ENCODE data around the gene GSTT4.

The GSTT4 gene

GRCh38 chr22:24039046-24039445, 33.8 kb upstream of the GSTT4 start:
- Histone ChIP-seq H3K9ac (ENCODE audit: low read length in 2 of 2) (no peak overlapping the region), H3K27ac (ENCODE audit: low read length) (no peak overlapping the region), H3K4me1 (ENCODE audit: control insufficient read depth, insufficient read depth, low read length) (no peaks in the 10 kb centered on the region), H3K27me3 (ENCODE audit: control insufficient read depth in 1 of 2, insufficient read depth in 2 of 2, low read length in 2 of 2) (no peaks in the 10 kb centered on the region), H3K9me3 (ENCODE audit: control insufficient read depth in 2 of 2, low read length in 2 of 2) (no peaks in the 10 kb centered on the region), H3K4me3 (ENCODE audit: low read length in 2 of 2) (no peak overlapping the region), H3K36me3 (ENCODE audit: control insufficient read depth in 2 of 2, insufficient read depth in 2 of 2, low read length in 2 of 2) (peaks cover 39 to 47% of the 10 kb centered on the region in 2 donors)

- H3K9me3 ChIP-seq (ENCODE audit: control insufficient read depth in 2 of 2, low read length in 2 of 2): no peaks in the 10 kb centered on the region
- H3K4me3 ChIP-seq (ENCODE audit: low read length in 2 of 2): no peak overlapping the region
- H3K27ac ChIP-seq (ENCODE audit: low read length): no peak overlapping the region
- no peaks in the 10 kb centered on the region for H3K27me3 ChIP-seq (ENCODE audit: control insufficient read depth in 1 of 2, insufficient read depth in 2 of 2, low read length in 2 of 2)
- H3K36me3 ChIP-seq (ENCODE audit: control insufficient read depth in 2 of 2, insufficient read depth in 2 of 2, low read length in 2 of 2): peaks cover 39 to 47% of the 10 kb centered on the region in 2 donors
- no peaks in the 10 kb centered on the region for H3K4me1 ChIP-seq (ENCODE audit: control insufficient read depth, insufficient read depth, low read length)
- H3K9ac ChIP-seq (ENCODE audit: low read length in 2 of 2): no peak overlapping the region
Observed at GRCh38 chr22:24037851-24038765, 32.9 kb upstream of the GSTT4 start.

- peaks cover 5% of the 10 kb centered on the region for H3K4me1 ChIP-seq (ENCODE audit: control insufficient read depth, insufficient read depth, low read length)
- H3K27me3 ChIP-seq (ENCODE audit: control insufficient read depth in 1 of 2, insufficient read depth in 2 of 2, low read length in 2 of 2): no peaks in the 10 kb centered on the region
- H3K9ac ChIP-seq (ENCODE audit: low read length in 2 of 2): no peak overlapping the region
- H3K4me3 ChIP-seq (ENCODE audit: low read length in 2 of 2): no peak overlapping the region
- no peaks in the 10 kb centered on the region for H3K9me3 ChIP-seq (ENCODE audit: control insufficient read depth in 2 of 2, low read length in 2 of 2)
- H3K27ac ChIP-seq (ENCODE audit: low read length): no peak overlapping the region
- H3K36me3 ChIP-seq (ENCODE audit: control insufficient read depth in 2 of 2, insufficient read depth in 2 of 2, low read length in 2 of 2): peaks cover 27 to 34% of the 10 kb centered on the region in 2 donors
Observed at GRCh38 chr22:24035296-24035695, 30.0 kb upstream of the GSTT4 start.

- H3K4me1 ChIP-seq (ENCODE audit: control insufficient read depth, insufficient read depth, low read length): peaks cover 5% of the 10 kb centered on the region
- no peaks in the 10 kb centered on the region for H3K27me3 ChIP-seq (ENCODE audit: control insufficient read depth in 1 of 2, insufficient read depth in 2 of 2, low read length in 2 of 2)
- H3K4me3 ChIP-seq (ENCODE audit: low read length in 2 of 2): no peak overlapping the region
- no peak overlapping the region for H3K27ac ChIP-seq (ENCODE audit: low read length)
- no peaks in the 10 kb centered on the region for H3K9me3 ChIP-seq (ENCODE audit: control insufficient read depth in 2 of 2, low read length in 2 of 2)
- H3K9ac ChIP-seq (ENCODE audit: low read length in 2 of 2): no peak overlapping the region
- peaks cover 13 to 23% of the 10 kb centered on the region in 2 donors for H3K36me3 ChIP-seq (ENCODE audit: control insufficient read depth in 2 of 2, insufficient read depth in 2 of 2, low read length in 2 of 2)
Observed at GRCh38 chr22:24033731-24034130, 28.5 kb upstream of the GSTT4 start.

- peaks cover 0 to 6% of the 10 kb centered on the region in 2 donors for H3K36me3 ChIP-seq (ENCODE audit: control insufficient read depth in 2 of 2, insufficient read depth in 2 of 2, low read length in 2 of 2)
- no peak overlapping the region for H3K9ac ChIP-seq (ENCODE audit: low read length in 2 of 2)
- H3K27me3 ChIP-seq (ENCODE audit: control insufficient read depth in 1 of 2, insufficient read depth in 2 of 2, low read length in 2 of 2): no peaks in the 10 kb centered on the region
- no peaks in the 10 kb centered on the region for H3K9me3 ChIP-seq (ENCODE audit: control insufficient read depth in 2 of 2, low read length in 2 of 2)
- no peak overlapping the region for H3K4me3 ChIP-seq (ENCODE audit: low read length in 2 of 2)
- H3K4me1 ChIP-seq (ENCODE audit: control insufficient read depth, insufficient read depth, low read length): peaks cover 5% of the 10 kb centered on the region
- H3K27ac ChIP-seq (ENCODE audit: low read length): no peak overlapping the region
Observed at GRCh38 chr22:24030186-24030702, 25.0 kb upstream of the GSTT4 start.

- Histone ChIP-seq H3K27me3 (ENCODE audit: control insufficient read depth in 1 of 2, insufficient read depth in 2 of 2, low read length in 2 of 2) (no peaks in the 10 kb centered on the region), H3K4me3 (ENCODE audit: low read length in 2 of 2) (no peak overlapping the region), H3K4me1 (ENCODE audit: control insufficient read depth, insufficient read depth, low read length) (peaks cover 5% of the 10 kb centered on the region), H3K36me3 (ENCODE audit: control insufficient read depth in 2 of 2, insufficient read depth in 2 of 2, low read length in 2 of 2) (peaks cover 0 to 3% of the 10 kb centered on the region in 2 donors), H3K9ac (ENCODE audit: low read length in 2 of 2) (no peak overlapping the region), H3K9me3 (ENCODE audit: control insufficient read depth in 2 of 2, low read length in 2 of 2) (no peaks in the 10 kb centered on the region), H3K27ac (ENCODE audit: low read length) (no peak overlapping the region)
Observed at GRCh38 chr22:24029304-24029703, 24.1 kb upstream of the GSTT4 start.

- Histone ChIP-seq H3K27ac (ENCODE audit: low read length) (no peak overlapping the region), H3K4me1 (ENCODE audit: control insufficient read depth, insufficient read depth, low read length) (peaks cover 5% of the 10 kb centered on the region), H3K9me3 (ENCODE audit: control insufficient read depth in 2 of 2, low read length in 2 of 2) (no peaks in the 10 kb centered on the region), H3K4me3 (ENCODE audit: low read length in 2 of 2) (no peak overlapping the region), H3K9ac (ENCODE audit: low read length in 2 of 2) (no peak overlapping the region), H3K36me3 (ENCODE audit: control insufficient read depth in 2 of 2, insufficient read depth in 2 of 2, low read length in 2 of 2) (peaks cover 0 to 3% of the 10 kb centered on the region in 2 donors), H3K27me3 (ENCODE audit: control insufficient read depth in 1 of 2, insufficient read depth in 2 of 2, low read length in 2 of 2) (no peaks in the 10 kb centered on the region)
Observed at GRCh38 chr22:24028533-24028932, 23.3 kb upstream of the GSTT4 start.

- H3K9me3 ChIP-seq (ENCODE audit: control insufficient read depth in 2 of 2, low read length in 2 of 2): no peaks in the 10 kb centered on the region
- H3K4me1 ChIP-seq (ENCODE audit: control insufficient read depth, insufficient read depth, low read length): peaks cover 5% of the 10 kb centered on the region
- no peak overlapping the region for H3K4me3 ChIP-seq (ENCODE audit: low read length in 2 of 2)
- no peaks in the 10 kb centered on the region for H3K27me3 ChIP-seq (ENCODE audit: control insufficient read depth in 1 of 2, insufficient read depth in 2 of 2, low read length in 2 of 2)
- H3K27ac ChIP-seq (ENCODE audit: low read length): no peak overlapping the region
- H3K36me3 ChIP-seq (ENCODE audit: control insufficient read depth in 2 of 2, insufficient read depth in 2 of 2, low read length in 2 of 2): peaks cover 0 to 3% of the 10 kb centered on the region in 2 donors
- no peak overlapping the region for H3K9ac ChIP-seq (ENCODE audit: low read length in 2 of 2)
Observed at GRCh38 chr22:24027991-24028390, 22.7 kb upstream of the GSTT4 start.

- no peaks in the 10 kb centered on the region for H3K27me3 ChIP-seq (ENCODE audit: control insufficient read depth in 1 of 2, insufficient read depth in 2 of 2, low read length in 2 of 2)
- H3K36me3 ChIP-seq (ENCODE audit: control insufficient read depth in 2 of 2, insufficient read depth in 2 of 2, low read length in 2 of 2): peaks cover 0 to 3% of the 10 kb centered on the region in 2 donors
- H3K9me3 ChIP-seq (ENCODE audit: control insufficient read depth in 2 of 2, low read length in 2 of 2): no peaks in the 10 kb centered on the region
- H3K4me1 ChIP-seq (ENCODE audit: control insufficient read depth, insufficient read depth, low read length): peaks cover 5% of the 10 kb centered on the region
- no peak overlapping the region for H3K9ac ChIP-seq (ENCODE audit: low read length in 2 of 2)
- H3K27ac ChIP-seq (ENCODE audit: low read length): no peak overlapping the region
- H3K4me3 ChIP-seq (ENCODE audit: low read length in 2 of 2): no peak overlapping the region
Observed at GRCh38 chr22:24027389-24027975, 22.2 kb upstream of the GSTT4 start.

GRCh38 chr22:24026733-24027132, 21.5 kb upstream of the GSTT4 start:
- H3K27ac ChIP-seq (ENCODE audit: low read length): no peak overlapping the region
- H3K4me1 ChIP-seq (ENCODE audit: control insufficient read depth, insufficient read depth, low read length): peaks cover 5% of the 10 kb centered on the region
- peaks cover 0 to 3% of the 10 kb centered on the region in 2 donors for H3K36me3 ChIP-seq (ENCODE audit: control insufficient read depth in 2 of 2, insufficient read depth in 2 of 2, low read length in 2 of 2)
- no peaks in the 10 kb centered on the region for H3K27me3 ChIP-seq (ENCODE audit: control insufficient read depth in 1 of 2, insufficient read depth in 2 of 2, low read length in 2 of 2)
- no peak overlapping the region for H3K9ac ChIP-seq (ENCODE audit: low read length in 2 of 2)
- no peaks in the 10 kb centered on the region for H3K9me3 ChIP-seq (ENCODE audit: control insufficient read depth in 2 of 2, low read length in 2 of 2)
- H3K4me3 ChIP-seq (ENCODE audit: low read length in 2 of 2): no peak overlapping the region
